GM19035 (cell line): ENCODE data around the gene CENPP.
"Not testable (repeated sequence)": the region's sequence is repeated elsewhere in the genome, so short reads cannot be mapped to it uniquely, and the experiment has no call there.

Source experiments
- ATAC-seq: cut with Tn5 transposase; IDR thresholded peaks from one replicate; pipeline ENCODE4 v1.9.1; 2021; ENCODE audit not compliant: unreplicated experiment

CENPP gene

DNA sequence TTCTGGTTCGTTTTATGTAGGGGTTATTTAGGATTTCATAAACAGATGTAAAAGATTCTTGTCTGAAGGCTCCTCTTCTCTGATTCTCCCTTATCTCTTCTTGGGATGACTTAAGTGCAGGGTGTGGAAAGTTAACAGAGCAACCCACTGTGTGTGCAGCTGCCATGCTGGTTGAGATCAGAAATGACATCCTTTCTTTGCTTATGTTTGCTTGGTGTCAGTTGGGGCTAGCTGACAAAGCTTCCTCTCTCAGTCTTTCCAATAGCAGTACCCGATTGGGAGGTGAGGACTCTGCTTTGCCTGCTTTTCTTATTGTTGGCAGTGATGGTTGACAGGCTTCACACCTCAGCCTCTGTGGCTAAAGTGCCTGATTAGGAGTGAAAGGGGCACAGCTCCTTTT is 52.1 kb downstream of the CENPP start:
- ATAC-seq: no peak

DNA sequence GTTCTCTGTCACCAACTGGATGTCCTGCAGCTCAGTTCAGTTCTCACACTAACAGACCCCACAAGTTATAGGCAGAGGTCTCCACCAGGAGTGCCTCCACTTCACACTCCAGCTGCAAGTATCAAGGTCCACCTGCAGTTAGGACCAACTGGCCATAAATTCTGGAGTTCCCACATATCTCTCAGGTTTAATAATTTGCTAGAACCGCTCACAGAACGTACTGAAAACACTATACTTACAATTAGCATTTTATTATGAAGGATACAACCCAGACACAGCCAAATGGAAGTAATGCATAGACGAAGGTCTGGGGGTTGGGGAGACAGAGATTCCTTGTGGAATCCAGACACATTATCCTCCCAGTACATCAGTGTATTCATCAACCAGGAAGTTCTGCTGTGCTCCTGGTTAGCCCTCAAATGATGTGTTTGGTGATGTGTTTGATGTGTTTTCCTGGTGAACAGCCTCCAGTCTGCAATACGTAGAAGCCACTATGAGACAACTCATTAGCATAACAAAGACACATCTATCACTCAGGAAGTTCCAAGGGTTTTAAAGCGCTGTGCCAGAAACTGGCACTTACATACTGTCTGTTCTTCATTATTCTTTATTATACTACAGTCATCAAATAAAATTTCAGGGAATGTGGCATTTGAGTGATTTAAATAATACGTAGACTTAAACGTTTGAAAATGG is 53.3 kb downstream of the CENPP start:
- no peak for ATAC-seq

GRCh38 chr9:92380603-92381002 is 54.9 kb downstream of the CENPP start:
- ATAC-seq: no peak

DNA sequence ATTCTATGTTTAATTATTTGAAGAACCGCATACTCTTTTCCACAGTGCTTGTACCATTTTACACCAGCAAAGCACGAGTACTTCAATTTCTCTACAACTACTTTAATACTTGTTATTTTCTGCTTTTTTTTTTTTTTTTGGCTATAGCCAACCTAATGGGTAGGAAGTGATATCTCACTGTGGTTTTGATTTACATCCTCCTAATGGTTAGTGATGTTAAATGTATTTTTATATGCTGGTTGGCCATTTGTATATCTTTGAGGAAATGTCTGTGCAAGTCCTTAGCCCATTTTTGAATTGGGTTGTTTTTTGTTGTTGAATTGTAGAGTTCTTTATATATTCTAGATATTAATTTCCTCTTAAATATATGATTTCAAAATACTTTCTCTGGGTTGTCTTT is 56.0 kb downstream of the CENPP start:
- no peak for ATAC-seq

DNA sequence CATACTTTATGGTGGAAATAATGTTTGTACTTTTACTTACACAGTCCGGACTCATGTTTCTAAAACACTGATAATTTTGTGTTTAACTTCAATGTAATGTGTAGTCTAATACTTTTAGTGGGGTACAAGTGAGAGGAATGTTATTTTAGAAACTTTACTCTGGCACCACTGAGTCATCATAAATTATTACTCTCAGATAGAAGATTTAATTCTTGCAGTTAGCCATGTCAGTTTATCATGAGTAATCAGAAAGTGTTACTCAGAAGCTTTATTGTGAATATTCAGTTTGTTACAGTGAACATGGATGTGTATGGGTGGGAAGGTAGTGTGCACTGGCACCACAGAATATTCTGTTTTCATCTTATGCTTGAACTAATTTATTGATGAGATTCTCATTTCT is 58.6 kb downstream of the CENPP start:
- ATAC-seq: no peak

GRCh38 chr9:92385001-92385400 is 59.2 kb downstream of the CENPP start:
- no peak for ATAC-seq

- ATAC-seq: no peak
These were observed 59.7 kb downstream of the CENPP start for GRCh38 chr9:92385477-92385876.

- ATAC-seq: no peak
These were observed 60.2 kb downstream of the CENPP start for GRCh38 chr9:92385953-92386352.

DNA sequence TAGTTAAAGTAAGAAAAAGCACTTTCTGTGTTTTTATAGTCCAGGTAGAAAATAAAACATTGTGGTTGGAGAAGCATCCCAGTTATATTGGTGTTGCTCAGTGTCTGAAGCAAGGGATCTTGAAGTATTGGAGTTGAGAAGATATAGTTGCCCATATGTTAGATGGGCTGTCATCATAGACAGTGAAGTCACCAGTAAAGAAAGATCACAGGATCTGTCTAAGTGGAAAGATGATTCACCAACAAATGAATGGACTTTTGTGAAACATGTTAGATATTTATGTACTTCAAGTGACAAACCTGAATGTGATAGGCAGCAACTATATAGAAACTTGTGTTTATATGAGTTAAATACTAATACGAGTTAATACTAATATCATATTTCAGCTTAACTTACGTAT is 66.9 kb downstream of the CENPP start:
- ATAC-seq: no peak

GRCh38 chr9:92393686-92394085 is 67.9 kb downstream of the CENPP start:
- ATAC-seq: no peak

GRCh38 chr9:92395617-92396016 is 69.9 kb downstream of the CENPP start:
- no peak for ATAC-seq

GRCh38 chr9:92397853-92398252 is 72.1 kb downstream of the CENPP start:
- ATAC-seq: no peak

- ATAC-seq: no peak
These were observed 76.6 kb downstream of the CENPP start for GRCh38 chr9:92402360-92402759.

DNA sequence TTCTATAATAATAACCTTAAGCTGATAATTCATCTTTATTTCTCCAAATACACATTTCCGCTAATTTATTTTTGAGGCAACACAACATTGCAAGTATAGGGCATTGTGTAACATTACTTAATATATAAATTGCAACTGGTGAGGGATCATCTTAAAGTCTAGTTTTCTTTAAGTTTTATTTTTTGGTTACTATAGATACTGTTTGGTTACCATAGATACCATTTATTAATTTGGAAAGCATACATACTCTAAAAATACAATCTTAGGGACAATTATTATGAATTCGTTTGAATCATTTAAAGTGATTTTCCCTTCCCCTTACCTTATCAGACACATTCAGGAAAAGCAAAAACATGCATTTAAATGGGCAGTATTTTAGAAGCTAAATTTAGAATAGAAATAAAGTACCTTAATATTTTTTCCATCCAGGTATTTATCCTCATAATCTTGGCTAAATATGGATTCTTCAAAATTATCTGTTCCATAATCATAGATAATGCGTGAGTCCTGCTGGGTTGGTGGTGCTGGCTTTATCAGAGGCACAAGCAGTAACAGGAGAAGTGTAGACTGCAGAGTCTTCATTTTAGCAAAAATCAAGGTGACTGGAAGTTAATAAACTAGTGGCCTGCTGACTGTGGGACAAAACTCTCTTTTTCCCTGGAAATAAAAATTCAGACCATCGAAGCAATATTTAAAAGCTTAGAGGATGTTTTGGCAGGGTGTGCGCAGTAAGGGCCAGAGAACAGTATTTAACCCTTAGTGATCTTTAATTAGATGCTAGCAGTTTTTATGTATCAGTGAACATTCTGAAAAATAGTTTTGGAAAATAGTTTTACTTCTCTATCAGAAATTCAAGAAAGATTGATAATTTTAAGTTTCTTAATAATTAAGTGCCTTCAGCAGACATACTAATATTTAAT is 77.3 kb downstream of the CENPP start:
- no peak for ATAC-seq

DNA sequence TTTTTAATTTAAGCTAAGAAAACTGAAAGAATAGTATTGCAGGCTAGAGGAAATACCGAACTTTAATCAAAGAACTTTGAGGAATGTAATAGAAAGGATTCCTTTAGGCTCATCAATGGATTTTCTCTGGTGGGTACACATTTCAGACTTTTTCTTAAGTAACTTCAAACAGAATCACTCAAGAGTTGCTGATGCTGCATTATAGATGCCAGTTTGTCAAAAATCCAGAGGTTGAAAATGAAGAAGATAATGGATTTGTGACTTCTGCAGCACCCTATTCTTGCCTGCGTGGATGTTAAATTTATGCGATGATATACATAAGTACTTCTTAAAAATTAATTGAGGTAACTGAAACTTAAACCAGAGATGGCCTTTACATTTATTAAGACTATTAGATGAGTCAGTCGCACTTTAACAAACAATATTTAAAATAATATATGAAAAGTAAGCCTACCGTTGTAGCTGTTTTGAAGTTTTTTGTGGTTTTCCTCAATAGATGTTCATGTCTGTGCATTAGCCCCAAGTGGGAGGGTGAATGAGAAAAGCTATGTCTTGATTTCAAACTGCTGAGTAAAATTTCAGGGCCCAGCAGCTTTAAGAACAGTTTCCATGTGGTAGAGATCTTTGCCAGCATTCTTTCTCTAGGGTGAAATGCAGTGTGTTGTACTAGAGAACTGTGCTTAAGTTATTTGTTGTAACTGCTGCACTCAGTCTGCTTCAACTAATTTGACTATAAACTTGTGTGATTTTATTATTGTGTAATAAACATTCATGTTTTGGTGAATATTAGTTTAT is 78.5 kb downstream of the CENPP start, which contains the start of gene OGN:
Gene OGN (minus strand): TSS at position 537 of the 795 bp plus-strand sequence. CDS start 1,171 bp downstream, outside the sequence.
- ATAC-seq: no peak

- ATAC-seq: no peak
These were observed 80.1 kb downstream of the CENPP start for GRCh38 chr9:92405818-92406217.

- no peak for ATAC-seq
These were observed 80.7 kb downstream of the CENPP start for GRCh38 chr9:92406477-92406876.

DNA sequence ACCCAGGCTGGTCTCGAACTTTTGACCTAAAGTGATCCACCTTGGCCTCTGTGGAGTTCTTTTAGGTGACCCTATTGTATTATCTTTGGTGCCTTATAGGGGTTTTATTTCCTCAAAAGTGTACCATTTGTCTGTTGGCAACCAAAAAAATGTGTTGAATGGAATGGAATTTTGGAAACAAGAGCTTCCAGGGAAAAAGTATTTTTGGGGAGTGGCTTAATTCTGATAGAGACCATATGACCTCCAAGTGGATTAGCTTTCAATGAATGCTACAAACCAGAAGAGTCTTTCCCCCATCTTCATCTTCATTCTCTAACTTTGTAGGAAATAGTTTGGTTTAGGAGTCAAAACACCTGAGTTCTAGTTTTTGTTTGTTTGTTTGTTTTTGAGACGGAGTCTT is 82.1 kb downstream of the CENPP start:
- ATAC-seq: no peak

- no peak for ATAC-seq
These were observed 83.2 kb downstream of the CENPP start for GRCh38 chr9:92408747-92409478.

DNA sequence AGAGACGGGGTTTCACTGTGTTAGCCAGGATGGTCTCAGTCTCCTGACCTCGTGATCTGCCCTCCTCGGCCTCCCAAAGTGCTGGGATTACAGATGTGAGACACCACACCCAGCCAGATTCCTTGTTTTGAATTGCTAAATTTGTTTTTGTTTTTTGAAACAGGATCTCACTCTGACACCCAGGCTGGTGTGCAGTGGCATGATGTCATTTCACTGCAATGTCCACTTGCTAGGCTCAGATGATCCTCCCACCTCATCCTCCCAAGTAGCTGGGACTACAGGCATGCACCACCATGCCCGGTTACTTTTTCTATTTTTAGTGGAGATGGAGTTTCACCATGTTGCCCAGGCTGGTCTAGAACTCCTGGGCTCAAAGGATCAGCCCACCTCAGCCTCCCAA is 85.4 kb downstream of the CENPP start:
- ATAC-seq: not testable (repeated sequence)

- no peak for ATAC-seq
These were observed 88.8 kb downstream of the CENPP start for GRCh38 chr9:92414566-92414965.
